GM18868 (cell line): ENCODE data around the gene RINL.
A peak's percentile ranks its signal among the peaks of the same experiment; 100 is the strongest.
"Not testable (repeated sequence)": the region's sequence is repeated elsewhere in the genome, so short reads cannot be mapped to it uniquely, and the experiment has no call there.

ENCODE experiments used
- ATAC-seq: cut with Tn5 transposase; IDR thresholded peaks from one replicate; pipeline ENCODE4 v1.9.1; 2021; ENCODE audit warnings: mild to moderate bottlenecking, moderate library complexity; ENCODE audit not compliant: unreplicated experiment

The RINL gene

DNA sequence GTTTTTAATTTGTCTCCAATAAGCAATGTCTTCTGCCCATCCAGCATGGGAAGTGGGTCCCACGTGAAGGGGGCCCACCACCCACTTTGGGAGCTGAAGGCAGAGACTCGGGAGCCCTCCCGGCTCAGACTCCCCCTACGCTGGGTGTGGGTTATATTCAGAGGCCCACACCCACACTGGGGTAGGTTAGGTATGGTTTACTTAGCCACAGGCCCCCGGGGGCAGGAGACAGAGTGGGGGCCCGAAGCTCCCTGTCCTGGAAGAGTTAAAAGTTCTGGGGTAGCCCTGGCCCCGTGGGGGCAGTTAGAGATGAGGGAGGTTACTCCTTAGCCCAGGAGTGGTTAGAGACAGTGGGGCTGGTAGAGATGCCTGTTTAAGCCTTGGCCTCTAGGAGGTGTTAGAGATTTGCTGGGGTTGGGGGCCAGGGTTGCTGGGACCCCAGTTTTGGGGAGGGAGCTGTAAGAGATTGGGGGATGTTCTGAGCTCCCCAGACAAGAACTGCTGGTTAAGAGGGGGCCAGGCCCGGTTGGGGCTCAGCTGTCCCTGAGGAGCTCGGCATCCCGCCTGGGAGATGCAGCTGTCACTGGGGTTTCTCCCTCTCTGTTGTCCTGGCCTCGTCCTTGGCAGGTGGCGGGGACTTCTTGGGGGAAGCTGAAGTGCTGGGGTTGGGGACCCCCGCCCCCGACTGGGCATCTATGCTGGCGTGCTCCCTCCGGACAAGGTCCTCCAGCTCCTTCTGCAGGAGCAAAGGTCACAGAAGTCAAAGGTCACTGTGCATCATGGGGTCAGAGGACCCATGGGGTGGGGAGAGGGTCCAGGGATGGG lies 712 bp upstream of the RINL start:
- no peak for ATAC-seq

DNA sequence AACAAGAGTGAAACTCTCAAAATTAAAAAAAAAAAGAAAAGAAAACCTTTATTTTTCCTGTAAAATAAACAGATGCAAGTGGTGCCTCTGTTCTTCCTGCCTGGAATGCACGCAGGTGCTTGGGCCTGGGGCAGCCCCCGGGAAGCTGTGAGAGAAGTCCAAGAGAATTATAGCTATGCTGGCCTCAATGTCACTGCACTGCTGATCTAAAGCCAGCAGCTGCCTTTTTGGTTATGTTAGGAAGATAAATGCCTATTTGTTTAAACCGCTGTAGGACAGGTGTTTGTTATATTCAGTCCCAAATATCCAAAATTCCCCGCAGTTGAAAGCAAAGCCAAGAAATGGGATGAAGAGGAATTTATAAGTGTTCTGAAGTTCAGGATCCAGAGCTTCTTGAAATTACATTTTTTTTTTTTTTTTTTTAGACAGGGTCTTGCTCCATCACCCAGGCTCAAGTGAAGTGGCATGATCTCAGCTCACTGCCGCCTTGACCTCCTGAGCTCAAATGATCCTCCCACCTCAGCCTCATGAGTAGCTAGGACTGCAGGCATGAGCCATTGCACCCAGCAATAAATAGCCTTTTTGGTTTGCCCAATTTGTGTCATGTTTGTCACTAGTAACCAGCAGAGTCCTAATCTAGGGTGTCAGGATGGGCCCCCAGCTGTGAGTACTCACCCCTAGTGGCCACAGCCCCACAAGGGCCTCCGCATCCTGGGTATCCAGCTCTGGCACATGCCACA lies 2.2 kb downstream of the RINL start:
- ATAC-seq, result no peak

DNA sequence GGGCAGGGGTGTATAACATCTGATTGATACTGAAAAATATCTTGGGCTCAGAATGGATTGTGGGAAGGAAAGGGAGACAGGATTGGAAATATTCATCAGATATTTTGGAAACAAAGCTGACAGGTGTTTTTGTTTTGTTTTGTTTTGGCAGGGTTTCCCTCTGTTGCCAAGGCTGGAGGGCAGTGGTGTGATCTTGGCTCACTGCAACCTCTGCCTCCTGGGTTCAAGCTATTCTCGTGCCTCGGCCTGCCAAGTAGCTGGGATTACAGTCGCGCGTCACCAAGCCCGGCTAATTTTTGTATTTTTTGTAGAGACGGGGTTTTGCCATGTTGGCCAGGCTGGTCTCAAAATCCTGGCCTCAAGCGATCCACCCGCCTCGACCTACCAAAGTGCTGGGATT lies 4.7 kb downstream of the RINL start:
- ATAC-seq, result not testable (repeated sequence)

DNA sequence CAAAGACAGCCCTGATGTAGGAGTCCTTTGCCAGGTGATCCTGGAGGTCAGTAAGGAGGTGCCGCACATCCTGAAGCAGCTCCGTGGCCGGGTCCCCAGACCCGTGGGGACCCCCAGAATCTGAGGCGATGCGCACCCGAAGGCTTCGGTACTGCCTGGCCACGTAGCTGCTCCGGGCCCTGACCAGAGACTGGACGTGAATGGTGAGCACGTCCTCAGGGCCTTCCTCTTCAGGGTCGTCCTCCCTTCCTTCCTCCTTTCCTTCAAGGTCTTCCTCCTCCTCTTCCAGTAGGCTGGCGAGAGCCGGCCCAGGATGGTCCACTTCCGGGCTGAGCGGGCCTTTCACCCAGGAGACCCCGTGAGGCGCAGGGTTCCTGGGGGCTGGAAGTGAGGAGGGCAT lies 7.5 kb downstream of the RINL start:
- no peak for ATAC-seq

DNA sequence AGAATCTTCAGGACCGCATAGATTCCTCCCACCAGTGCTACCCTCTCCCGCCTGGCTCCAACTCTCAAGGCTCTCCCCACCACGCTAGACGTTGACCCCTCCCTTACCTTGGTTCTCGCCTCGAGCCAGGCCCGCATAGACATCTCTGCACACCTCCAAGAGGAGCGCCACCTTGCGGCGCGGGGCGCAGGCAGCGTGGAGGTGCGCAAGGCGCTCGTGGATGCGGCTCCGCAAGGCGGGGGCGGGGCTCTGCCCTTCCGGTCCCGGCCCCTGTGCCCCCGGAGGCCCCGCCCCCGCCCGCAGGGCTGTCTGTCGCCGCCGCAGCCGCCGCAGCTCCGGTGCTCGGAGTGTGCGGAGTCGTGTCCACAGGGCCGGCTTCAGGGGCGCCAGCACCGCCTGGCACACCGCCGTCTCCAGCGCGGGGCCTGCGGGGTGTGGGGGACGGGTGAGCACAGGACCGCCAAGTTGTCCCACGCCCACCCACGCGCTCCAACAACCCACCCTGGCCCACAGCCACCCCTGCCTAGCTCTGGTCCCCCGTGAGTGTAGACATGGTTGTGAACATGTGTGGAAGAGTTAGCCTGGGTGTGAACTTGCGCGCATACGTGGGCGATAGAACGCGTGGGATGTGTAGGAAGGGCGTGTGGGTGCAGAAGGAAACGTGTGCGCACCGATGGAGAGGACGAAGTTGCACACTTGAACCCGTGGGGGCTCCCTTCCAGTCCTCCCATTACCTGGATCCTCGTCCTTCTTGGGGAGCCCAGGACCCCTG lies 8.1 kb downstream of the RINL start:
- peak; percentile 70 for ATAC-seq

DNA sequence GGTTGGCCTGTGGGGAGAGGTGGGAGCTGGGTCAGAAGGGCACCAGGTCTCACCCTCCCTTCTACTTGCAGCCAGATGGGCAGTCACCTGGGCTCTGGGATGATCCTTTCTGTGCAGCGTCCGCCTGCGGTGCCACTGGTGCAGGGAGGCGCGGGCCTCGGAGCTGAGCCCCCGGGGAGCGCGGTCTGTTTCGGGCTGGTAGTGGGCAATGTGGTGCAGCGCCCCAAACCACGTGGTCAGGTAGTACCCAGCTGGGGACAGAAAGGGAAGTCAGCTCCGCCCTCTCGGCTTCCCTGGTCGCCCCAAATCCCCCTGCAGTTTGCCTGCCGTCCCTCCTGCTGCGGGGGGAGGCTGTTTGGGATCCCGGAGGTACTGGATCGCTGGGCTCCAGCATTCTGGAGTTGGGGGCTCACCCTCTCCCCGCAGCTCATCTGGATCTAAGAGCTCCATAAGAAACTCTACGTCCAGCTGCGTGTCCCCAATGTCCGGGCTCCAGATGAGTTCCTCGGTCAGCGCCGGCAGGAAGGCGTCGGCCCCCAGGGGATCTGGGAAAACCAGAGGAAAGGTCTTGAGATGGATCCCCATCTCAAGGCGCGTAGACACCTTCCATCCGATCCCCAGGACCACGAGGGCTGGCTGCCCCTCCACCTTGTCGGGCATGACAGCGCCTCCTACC lies 8.8 kb downstream of the RINL start:
- peak; percentile 9 for ATAC-seq

DNA sequence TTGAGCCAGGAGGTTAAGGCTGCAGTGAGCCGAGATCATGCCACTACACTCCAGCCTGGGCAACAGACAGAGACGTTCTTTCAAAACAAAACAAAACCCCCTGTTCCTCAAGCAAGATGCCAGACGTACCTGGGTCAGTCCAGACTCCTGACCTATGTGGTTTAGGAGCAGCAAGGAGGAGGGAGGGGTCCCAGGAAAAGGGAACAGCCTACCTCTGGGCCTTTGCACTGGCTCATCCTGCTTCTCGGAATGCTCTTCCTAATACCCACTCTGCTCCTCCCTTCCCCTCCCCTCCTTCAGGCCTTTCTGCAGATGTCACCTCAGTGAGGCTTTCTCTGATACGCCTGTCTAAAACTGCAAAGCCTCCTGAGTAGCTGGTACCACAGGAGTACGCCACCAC lies 9.5 kb downstream of the RINL start:
- ATAC-seq, result no peak

DNA sequence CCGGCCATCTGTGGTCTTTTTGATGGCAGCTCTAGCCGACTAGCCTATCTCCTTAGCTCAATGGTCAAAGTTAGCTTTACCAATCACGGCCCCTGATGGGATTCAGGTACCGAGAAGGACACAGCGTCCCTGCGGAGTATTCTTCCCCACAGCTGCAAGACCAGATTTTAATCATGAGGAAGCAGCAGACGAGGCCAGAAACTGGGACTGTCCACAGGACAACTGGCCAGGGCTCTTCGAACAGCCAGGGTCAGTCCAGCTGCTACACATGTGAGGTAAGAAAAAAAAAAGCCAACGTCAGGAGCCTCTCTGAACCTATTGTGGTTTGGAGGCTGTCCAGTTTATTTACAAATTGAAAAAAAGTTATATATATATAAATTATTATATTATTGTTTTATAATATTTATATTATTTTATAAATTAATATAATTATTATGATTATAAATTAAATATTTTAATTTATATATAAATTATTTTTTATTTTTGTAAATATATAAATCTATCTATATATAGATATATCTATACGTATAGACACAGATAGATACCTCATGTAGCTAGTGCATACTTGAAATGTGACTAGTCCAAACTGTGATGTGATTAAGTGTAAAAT lies 10.8 kb downstream of the RINL start:
- ATAC-seq, result no peak

DNA sequence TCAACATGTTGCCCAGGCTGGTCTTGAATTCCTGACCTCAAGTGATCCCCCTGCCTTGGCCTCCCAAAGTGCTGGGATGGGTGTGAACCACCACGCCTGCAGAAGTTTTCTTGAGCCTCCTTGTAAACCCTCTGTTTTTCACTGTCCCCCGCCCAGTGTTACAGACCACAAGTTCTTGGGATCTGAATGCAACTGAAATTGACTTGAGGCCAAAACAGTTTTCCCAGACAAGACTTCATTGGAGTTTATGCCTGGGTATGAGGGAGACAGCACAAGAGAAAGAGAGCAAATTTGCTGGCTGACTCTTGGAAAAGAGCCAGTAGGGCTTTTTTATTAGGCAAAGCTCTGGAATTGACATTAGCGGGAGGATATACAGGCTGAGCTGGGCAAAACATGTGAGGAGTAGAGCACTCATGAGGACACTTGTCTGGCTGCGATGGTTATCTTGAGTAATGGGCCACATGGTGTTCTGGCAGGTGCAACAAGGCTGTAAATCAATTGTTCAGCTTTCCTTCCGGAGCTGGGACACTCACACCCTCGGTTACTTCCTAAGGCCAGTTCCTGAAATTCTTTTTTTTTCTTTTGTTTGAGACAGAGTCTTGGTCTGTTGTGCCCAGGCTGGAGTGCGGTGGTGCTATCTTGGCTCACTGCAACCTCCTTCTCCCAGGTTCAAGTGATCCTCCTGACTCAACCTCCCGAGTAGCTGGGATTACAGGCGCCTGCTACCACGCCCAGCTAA lies 15.6 kb downstream of the RINL start:
- no peak for ATAC-seq

DNA sequence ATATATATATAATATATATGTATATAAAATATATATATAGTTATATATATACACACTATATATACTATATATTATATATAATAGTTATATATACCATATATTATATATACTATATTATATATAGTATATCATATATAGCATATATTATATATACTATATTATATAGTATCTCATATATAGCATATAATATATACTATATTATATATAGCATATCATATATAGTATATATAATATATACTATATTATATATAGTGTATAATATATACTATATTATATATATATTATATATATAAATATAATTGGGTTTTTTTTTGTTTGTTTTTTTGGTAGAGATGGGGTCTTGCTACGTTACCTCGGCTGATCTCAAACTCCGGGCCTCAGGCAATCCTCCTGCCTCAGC lies 16.7 kb downstream of the RINL start:
- no peak for ATAC-seq

DNA sequence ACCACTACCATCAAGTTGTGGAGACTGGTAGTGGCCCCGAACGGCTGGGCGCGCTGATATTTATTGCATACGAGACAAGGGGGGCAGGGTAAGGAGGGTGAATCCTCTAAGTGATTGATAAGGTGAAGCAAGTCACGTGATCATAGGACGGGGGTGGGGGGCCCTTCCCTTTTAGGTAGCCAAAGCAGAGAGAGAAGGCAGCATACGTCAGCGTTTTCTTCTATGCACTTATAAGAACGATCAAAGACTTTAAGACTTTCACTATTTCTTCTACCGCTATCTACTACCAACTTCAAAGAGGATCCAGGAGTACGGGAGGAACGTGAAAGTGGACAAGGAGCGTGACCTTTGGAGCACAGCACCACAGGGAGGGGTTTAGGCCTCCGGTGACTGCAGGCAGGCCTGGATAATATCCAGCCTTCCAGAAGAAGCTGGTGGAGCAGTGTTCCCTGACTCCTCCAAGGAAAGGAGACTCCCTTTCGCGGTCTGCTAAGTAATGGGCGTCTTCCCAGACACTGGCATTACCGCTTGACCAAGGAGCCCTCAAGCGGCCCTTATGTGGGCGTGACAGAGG lies 18.4 kb downstream of the RINL start:
- ATAC-seq, result not testable (repeated sequence)

DNA sequence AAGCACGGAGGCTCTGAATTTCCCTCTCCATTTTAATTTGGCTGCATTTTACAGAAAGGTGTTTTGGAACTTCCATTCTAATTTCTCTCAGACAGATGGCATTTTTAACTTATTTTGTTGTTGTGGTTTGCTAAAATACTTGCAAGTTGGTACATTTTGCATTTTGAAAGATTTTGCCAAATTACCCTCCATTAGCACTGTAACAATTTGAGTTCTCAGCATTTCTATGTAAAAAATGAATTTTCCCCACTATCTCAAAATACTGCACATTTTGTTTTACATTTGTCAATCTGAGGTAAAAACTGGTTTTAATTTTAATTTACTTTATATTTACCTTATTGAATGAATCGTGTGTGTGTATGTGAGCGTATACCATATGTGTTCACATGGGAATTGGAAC lies 21.3 kb downstream of the RINL start:
- no peak for ATAC-seq

DNA sequence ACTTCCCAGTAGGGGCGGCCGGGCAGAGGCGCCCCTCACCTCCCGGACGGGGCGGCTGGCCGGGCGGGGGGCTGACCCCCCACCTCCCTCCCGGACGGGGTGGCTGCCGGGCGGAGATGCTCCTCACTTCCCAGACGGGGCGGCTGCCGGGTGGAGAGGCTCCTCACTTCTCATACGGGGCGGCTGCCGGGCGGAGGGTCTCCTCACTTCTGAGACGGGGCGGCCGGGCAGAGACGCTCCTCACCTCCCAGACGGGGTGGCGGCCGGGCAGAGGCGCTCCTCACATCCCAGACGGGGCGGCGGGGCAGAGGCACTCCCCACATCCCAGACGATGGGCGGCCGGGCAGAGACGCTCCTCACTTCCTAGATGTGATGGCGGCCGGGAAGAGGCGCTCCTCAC lies 22.3 kb downstream of the RINL start:
- not testable (repeated sequence) for ATAC-seq

DNA sequence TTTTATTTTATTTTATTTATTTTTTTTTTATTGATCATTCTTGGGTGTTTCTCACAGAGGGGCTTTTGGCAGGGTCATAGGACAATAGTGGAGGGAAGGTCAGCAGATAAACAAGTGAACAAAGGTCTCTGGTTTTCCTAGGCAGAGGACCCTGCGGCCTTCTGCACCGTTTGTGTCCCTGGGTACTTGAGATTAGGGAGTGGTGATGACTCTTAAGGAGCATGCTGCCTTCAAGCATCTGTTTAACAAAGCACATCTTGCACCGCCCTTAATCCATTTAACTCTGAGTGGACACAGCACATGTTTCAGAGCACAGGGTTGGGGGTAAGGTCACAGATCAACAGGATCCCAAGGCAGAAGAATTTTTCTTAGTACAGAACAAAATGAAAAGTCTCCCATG lies 23.1 kb downstream of the RINL start:
- ATAC-seq, result not testable (repeated sequence)

DNA sequence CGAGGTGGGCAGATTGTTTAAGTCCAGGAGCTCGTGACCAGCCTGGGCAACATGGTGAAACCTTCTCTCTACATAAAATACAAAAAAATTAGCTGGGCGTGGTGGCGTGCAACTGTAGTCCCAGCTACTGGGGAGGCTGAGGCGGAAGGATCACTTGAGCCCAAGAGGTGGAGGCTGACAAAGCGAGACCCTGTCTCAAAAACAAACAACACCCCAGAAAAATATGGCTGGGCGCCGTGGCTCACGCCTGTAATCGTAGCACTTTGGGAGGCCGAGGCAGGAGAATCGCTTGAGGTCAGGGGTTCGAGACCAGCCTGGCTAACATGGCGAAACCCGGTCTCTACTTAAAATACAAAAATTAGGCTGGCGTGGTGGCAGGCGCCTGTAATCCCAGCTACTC lies 24.9 kb downstream of the RINL start:
- ATAC-seq, result no peak

DNA sequence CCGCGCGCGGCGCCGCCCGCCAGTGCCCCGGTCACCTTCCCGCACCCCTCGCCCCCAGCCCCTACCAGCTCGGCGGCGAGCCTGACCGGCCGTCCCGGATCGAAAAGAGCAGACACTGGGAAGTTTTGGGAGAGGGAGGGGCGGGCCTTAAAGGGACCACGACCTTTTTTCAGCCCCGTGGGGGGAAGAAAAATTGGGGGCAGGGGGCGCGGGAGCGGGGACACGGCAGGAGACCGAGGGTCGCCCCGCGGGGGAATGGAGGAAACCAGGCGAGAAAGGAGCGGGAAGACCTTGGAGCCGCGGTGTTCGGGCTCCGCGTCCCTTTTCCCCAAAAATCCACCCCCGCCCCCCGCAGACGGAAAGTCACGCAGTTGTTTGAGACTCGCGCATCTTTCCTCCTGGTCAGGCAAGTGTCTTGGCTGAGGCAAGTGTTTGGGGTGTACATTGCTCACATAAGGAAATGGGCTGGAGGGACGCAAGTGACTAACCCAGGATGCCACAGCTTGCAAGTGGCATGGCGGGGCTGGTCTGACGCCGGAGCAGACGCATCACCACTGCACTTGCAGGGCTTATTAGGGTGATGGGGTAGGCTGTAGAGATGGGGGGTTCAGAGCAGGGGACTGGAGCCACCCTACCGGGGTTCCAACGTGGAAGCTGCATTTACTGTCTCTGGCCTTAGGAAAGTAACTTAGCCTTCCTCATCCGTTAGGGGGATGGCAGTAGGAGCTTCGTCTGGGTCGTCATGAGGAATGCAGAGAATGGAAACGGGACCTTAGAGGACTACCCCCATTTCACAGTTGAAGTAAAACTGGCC lies 25.6 kb downstream of the RINL start:
- ATAC-seq, result no peak

DNA sequence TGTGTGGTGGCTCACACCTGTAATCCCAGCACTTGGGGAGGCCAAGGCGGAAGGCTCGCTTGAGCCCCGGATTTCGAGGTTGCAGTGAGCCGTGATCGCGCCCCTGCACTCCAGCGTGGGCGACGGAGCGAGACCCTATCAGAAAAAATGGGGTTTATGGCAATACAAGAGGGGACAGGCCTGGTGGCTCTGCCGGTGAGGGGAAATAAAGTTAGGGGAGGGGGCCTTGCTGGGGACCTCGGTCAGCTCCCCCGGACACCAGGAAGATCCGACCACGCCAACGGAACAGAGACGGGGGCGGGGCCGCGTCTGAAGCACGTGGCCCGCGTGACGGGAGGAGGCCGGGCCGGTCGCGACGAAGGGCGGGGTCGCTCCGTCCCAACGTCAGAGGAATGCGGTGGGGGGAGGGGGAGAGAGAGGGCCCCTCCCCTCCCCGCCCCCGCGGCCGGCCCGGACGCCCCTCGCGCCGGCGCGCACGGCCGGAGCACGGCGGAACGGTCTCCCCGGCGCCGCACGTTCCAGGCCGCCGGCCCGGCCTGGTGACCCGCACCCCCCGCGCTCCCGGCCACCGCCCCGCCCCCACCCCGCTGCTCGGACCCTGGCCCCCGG lies 26.3 kb downstream of the RINL start:
- ATAC-seq, result no peak

DNA sequence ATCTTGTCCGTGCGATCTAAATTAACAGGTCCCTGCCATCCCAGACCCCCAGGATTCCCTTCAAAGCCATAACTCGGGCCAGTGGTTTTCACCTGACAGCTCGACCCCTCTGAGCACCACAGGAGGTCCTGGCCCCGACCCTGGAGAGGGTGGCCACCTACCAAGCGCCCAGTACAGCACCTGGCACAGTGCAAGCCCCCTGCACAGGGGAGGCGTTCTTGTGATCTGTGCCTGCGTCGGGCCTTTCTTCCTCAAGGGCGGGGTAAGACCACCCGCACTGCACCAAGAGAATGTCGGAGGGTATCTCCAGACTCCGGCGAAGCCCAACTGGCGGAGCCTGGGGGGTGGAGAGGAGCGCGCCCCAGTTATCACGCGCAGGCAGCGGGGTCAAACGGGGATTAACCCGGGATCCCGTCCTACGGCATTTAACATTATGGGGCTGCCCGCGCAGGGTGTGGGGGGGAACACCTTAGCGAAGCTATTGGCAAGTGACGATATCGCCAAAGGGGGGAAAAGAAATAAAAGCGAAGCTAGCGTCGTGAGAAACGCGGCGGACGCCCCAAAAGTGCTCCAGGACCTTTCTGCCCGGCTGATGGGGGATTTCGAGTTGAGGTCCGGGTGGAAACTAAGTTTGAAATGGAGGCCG lies 27.0 kb downstream of the RINL start:
- ATAC-seq, result no peak
